HG03175 (cell line): ENCODE data around the gene KDM2B.

ENCODE experiments used
- ATAC-seq: cut with Tn5 transposase; IDR thresholded peaks from one replicate; pipeline ENCODE4 v1.9.1; 2021; ENCODE audit warnings: mild to moderate bottlenecking, moderate library complexity; ENCODE audit not compliant: unreplicated experiment

KDM2B gene

GRCh38 chr12:121568518-121568917 is 12.3 kb downstream of the KDM2B start:
- ATAC-seq = no peak

GRCh38 chr12:121565076-121565475 is 15.7 kb downstream of the KDM2B start:
- ATAC-seq = no peak

GRCh38 chr12:121562488-121562887 is 18.3 kb downstream of the KDM2B start:
- no peak for ATAC-seq

- no peak for ATAC-seq
Measured at GRCh38 chr12:121561009-121561395, 19.8 kb downstream of the KDM2B start.

GRCh38 chr12:121560392-121561008 is 20.3 kb downstream of the KDM2B start:
- ATAC-seq = no peak

DNA sequence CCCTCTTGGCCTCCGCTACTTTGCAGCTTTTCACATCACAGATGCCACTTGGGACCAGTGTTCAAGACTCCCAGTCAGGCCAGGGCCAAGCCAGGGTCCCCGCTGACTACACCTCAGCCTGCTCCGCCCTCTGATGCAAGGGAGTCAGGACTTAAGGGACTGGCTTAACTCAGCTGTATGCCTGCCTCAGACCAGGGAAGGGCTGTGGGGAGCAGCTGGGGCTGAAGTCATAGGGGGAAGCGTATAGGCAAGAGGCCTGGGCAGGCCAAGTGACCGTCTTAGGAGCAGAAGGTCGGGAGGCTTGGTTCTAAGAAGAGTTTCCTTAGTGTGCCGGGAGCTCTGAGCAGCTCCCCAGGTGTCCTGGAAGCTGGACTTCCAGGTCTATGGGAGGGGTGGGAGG is 21.9 kb downstream of the KDM2B start:
- ATAC-seq = no peak

DNA sequence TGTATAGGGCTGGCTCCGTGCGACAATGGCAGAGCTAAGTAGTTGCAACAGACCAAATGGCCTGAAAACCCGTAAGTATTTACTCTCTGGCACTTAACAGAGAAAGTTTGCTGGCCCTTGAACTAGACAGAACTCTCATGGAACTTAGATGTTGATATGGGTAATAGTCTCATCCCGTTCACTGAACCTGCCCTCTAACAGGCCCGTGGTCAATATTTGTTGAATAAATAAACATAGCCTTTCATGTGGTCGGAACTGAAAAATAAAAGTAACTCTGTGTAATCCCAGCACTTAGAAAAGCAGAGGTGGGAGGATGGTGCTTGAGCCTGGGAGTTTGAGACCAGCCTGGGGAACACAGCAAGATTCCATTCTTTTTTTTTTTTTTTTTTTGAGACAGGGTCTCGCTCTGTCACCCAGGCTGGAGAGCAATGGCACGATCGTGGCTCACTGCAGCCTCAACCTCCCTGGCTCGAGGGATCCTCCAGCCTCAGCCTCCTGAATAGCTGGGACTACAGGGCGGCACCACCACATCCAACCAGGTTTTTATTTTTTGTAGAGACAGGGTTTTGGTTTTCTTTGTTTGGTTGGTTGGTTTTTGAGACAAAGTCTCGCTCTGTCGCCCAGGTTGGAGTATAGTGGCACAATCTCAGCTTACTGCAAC is 29.7 kb downstream of the KDM2B start:
- ATAC-seq = no peak

GRCh38 chr12:121549075-121549474 is 31.7 kb downstream of the KDM2B start:
- ATAC-seq = no peak

DNA sequence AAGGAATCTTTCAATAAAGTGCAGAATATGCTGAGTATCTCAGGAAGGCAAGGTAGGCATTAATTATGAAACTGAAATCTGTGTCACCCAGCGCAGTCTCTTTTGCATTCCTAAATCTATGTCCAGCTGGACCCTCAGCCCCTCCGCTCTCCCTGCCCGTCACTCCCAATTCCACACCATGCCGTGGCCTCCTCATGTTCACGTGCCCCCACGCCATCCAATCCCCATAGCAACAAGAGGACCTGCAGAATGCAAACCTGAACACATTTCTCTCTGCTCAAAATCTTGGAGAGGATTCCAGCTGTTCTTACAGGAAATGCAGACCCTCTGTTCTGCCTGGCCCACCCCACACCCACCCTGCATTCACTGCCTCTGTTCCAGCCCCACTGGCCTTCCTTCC is 35.3 kb downstream of the KDM2B start:
- ATAC-seq = no peak

DNA sequence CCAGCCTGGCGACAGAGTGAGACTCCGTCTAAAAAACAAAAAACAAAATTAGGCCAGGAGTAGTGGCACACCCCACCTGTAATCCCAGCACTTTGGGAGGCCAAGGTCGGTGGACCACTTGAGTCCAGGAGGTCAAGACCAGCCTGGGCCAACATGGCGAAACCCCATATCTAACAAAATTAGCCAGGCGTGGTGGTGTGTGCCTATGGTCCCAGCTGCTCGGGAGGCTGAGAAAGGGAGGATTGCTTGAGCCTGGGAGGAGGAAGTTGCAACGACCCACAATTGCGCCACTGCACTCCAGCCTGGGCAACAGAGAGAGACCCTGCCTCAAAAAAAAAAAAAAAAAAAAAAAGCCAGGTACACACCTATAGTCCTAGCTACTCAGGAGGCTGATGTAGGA is 37.0 kb downstream of the KDM2B start:
- no peak for ATAC-seq

DNA sequence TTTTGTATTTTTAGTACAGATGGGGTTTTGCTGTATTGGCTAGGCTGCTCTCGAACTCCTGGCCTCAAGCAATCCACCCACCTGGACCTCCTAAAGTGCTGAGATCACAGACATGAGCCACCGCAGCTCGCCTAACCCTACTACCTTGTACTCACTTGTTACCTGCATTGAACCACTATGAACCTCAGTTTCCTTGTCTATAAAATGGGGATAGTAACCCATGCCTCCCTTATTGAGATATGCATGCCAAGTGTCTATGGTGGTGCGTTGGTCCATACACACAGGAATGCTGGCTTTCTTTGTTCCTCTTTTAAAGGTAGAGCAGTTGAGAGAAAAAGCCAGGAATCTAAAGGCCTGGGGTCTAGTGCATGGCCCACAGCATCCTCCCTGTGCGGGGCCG is 40.9 kb downstream of the KDM2B start:
- ATAC-seq = no peak

- no peak for ATAC-seq
Measured at GRCh38 chr12:121538699-121539061, 42.1 kb downstream of the KDM2B start.

GRCh38 chr12:121537814-121538698 is 42.8 kb downstream of the KDM2B start:
- peak; percentile 13 for ATAC-seq

DNA sequence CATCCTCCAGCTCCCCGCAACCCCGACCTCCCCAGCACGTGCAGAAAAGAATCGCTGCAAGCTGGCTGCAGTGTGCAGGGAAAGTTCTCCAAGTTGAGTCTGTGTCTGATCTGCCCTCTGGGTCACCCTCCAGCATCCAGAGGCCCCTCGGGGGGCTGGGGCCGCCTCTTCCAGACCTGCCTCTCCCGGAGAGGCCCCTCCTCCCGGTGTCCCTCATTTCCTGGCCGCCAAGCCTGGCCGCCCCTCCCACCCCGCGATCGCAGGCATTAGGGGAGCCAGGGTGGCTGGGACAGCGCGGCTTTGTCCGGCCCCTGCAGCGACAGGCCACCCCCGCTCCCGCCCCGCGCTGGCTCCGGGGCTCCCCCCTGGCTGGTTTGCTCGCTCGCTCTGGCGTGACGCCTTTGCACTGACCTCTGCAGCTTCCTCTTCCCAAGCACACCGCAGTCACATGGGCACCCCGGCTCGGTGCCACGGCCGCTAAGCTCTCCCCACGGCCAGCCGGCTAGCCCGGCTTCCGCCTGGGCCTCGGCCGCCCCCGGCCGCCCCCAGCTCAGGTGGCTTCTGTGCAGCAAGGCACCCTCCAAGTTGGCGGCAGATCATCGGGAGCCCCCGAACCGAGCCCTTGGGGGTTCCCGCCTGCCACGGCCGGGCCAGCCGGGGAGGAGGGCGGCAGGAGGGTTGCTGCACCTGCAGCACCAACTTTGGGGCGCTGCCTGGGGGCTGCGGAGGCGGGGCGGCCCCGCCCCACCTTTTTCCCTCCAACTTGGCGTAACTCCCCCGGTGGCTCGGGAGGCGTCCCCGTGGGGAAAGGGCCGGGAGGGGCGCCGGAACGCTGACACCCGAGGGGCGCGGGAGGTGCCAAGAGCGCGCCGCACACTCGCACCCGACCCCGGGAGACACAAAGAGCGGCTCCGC is 43.7 kb downstream of the KDM2B start:
- ATAC-seq = peak; percentile 63

DNA sequence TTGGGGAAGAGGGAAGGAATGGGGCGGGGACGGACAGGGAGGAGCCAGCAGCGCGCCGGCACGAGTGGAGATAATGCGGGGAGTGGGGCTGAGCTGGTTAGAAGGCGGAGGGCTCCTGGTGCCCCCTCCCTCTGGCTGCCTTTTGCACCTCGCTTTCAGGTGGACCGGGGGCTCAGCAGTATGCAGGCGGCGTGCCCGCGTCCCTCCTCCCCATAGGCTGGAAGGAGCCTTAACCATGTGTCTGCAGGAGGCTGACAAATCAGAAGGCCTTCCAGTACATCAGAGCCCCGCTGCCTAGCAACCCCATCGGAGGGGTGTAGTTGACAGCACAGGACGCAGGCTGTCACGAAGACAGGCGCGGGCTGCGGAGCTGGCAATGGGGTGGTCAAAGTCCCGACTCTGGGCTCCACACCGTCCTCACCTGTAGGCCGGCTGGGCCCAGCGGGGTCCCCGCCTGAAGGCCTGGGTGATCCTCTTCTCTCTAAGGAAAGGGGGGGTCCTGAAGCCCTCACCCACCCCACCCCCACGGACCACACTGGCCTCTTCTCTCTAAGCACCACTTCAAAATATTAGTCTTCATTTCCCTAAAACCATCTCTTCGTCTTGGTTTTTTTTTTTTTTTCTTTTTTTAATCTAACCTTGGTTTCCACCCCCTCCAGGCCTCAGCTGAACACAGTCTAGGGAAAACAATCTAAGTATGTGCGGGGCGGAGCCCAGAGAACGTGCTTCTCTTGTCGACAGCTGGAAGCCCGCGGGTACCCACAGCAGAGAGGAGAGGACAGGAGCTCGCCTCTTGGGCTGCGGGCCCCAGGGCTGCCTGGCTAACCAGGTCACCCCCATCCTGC is 44.5 kb downstream of the KDM2B start:
- peak; percentile 67 for ATAC-seq

- no peak for ATAC-seq
Measured at GRCh38 chr12:121535150-121536053, 45.4 kb downstream of the KDM2B start.

DNA sequence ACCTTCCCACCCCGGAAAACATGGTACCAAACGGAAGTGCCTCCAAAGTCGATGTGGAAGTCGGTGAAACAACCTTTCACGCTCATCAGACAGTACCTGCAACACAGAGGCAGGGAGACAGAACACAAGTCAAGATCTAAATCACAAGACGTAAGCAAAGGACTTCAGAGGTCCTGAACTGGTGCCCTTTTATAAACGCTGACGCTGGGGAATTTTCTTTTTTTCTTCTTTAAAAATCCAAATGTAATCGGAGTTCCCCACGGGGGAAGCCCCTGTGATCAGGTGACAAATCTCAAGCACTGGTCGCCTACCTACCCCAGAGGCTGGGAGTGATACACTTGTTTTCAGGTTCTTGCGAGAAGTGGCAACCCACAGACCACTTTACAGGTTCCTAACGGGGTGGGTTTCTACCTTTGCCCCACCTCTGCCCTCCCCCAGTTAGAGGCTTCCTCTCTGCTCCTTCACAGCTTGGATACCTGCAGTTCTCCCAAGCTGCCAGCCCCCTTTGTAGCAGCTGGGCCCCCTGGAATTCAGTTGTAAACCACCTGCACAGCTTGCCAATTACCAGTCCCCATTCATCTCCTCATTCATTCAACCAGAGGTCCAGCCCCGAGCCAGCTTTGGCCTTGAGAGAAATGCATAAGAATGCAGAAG is 46.2 kb downstream of the KDM2B start:
- ATAC-seq = no peak

GRCh38 chr12:121533394-121534090 is 47.3 kb downstream of the KDM2B start:
- ATAC-seq = no peak
